K562 (cell line): ENCODE results near the gene DUOXA2.

Source experiments
- BACH1 ChIP-seq: fragments of 200-800 bp; sonication (Bioruptor generic); IDR thresholded peaks from 2 replicates; pipeline ENCODE4 v1.6.1; 2016; ENCODE audit warnings: missing genetic modification characterization, missing compliant biosample characterization
- CHD2 ChIP-seq: IDR thresholded peaks from 2 replicates; pipeline ENCODE4 v1.6.1; 2011; ENCODE audit warnings: low read depth, low read length
- EP300 ChIP-seq: IDR thresholded peaks from 2 replicates; pipeline ENCODE4 v1.6.1; 2012; ENCODE audit warnings: low read length, improper control_type of control experiment
- TF ChIP-seq, protein P1 (sequence below): sonication (generic); formaldehyde crosslinking; IDR thresholded peaks from 2 replicates; pipeline ENCODE4 v1.9.0; 2022; ENCODE audit warnings: mild to moderate bottlenecking, missing genetic modification reagents
- TF ChIP-seq, protein P2 (sequence below), 3 experiments: IDR thresholded peaks in 2 of 3; conservative IDR thresholded peaks in 1 of 3; 2 replicates each; pipeline ENCODE4 v1.5.1; 2011 to 2012; ENCODE audit warnings: low read length in 3 of 3, mild to moderate bottlenecking in 3 of 3, control low read depth in 2 of 3, improper control_type of control experiment in 1 of 3, inconsistent platforms in 1 of 3, low read depth in 1 of 3, mixed read lengths in 1 of 3, moderate library complexity in 1 of 3; ENCODE audit not compliant: insufficient read depth in 2 of 3

DNA sequence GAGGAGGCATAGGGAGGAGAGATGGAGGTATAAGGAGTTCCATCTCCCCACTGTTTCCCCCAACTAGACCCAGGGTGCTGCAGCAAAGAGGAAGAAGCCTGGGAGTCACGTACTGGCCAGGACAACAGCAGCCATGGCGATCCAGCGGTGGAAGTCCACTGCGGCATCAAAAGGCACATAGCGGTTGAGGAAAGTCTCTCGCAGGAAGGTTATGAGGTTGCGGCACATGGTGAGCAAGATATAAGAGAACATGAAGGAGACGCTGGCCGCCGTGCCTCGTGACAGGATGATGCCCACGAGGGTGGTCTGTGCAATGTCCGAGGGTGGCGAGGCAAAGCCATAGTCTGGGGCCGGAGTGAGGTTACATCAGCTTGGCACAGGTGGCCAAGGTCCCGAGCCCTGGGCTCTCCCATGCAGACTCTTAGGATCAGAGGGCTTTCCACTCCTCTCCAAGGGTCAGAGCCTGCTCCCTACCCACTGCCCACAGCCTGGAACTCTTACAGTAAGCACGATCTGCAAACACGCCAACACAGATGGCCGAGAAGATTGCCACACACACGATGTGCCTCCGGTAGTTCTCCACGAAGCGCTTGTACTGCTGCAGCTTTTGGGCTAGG, 14.5 kb upstream of the DUOXA2 start:
- TF ChIP-seq CHD2 (no peak), BACH1 (no peak), EP300 (no peak)
- TF ChIP-seq, protein P1, sequence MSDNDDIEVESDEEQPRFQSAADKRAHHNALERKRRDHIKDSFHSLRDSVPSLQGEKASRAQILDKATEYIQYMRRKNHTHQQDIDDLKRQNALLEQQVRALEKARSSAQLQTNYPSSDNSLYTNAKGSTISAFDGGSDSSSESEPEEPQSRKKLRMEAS (CRISPR knock-in tag) = no peak
- TF ChIP-seq, protein P2, sequence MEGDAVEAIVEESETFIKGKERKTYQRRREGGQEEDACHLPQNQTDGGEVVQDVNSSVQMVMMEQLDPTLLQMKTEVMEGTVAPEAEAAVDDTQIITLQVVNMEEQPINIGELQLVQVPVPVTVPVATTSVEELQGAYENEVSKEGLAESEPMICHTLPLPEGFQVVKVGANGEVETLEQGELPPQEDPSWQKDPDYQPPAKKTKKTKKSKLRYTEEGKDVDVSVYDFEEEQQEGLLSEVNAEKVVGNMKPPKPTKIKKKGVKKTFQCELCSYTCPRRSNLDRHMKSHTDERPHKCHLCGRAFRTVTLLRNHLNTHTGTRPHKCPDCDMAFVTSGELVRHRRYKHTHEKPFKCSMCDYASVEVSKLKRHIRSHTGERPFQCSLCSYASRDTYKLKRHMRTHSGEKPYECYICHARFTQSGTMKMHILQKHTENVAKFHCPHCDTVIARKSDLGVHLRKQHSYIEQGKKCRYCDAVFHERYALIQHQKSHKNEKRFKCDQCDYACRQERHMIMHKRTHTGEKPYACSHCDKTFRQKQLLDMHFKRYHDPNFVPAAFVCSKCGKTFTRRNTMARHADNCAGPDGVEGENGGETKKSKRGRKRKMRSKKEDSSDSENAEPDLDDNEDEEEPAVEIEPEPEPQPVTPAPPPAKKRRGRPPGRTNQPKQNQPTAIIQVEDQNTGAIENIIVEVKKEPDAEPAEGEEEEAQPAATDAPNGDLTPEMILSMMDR (IDR thresholded peaks at IDR 0.05 in 2 of 3, conservative IDR thresholded peaks at IDR 0.05 in 1 of 3; ENCODE audit: insufficient read depth in 2 of 3, low read depth in 1 of 3, low read length in 3 of 3) = no peak
